Testis (tissue), 2 donors: Measurements from ENCODE around the gene CAB39.

Experiments
- CTCF ChIP-seq, 3 experiments: fragments of 450-650 bp in 2 of 3; fragments of 200-600 bp in 1 of 3; sonication (generic) in 1 of 3; IDR thresholded peaks; one replicate each; pipeline ENCODE4 v1.5.1; 2016 to 2019; ENCODE audit warnings: antibody characterized with exemption in 3 of 3, mild to moderate bottlenecking in 2 of 3, moderate library complexity in 1 of 3
- POLR2A ChIP-seq: fragments of 450-650 bp; IDR thresholded peaks from one replicate; pipeline ENCODE4 v1.6.1; 2017; ENCODE audit warnings: antibody characterized with exemption, mild to moderate bottlenecking, moderate library complexity

DNA sequence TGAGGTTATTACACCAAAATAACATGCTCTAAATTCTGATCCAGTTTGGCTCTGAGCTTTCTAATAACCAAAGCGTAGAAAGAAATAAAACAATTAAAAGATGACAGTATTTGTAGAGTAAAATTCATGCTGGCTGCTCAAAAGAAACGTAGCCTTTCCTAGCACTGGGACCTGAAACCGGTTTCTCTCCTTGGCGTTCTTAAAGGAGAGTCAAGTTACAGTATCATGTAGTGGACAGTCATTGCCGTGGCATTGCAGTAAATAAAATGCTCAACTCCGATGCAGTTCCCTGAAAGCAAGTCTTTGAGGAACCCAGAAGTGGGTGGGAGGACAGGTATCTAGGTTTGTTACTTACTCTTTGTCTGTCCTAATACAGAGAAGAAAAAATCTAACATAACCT lies 99.4 kb downstream of the CAB39 start:
- TF ChIP-seq CTCF (IDR thresholded peaks at IDR 0.05) (no peak), POLR2A (no peak)
